Thoracic aorta (tissue), 2 donors: Measurements from ENCODE around the gene PPIF. TPM values are rescaled to one million over a fixed set of nuclear protein-coding genes. Genes with fewer than 3 reads are reported as not detected.

ENCODE experiments used
- ATAC-seq: fragments of 150-250 bp; one replicate; pipeline ENCODE4 v1.8.0; 2017; ENCODE audit warnings: low read depth; ENCODE audit not compliant: insufficient number of reproducible peaks, low FRiP score
- DNase-seq: peaks from one replicate; pipeline ENCODE4 v3.0.0-alpha.2; 2020; ENCODE audit warnings: low spot score
- H3K27ac ChIP-seq, 2 donors: fragments of 200-600 bp; sonication (generic); 1 replicate in 1 of 2; 2 replicates in 1 of 2; pipeline ENCODE4 v1.5.1; 2016; ENCODE audit warnings: mild to moderate bottlenecking in 2 of 2, moderate library complexity in 2 of 2
- H3K27me3 ChIP-seq: fragments of 200-600 bp; sonication (generic); replicated peaks from 2 replicates; pipeline ENCODE4 v1.6.0; 2016; ENCODE audit warnings: mild to moderate bottlenecking; ENCODE audit not compliant: insufficient read depth
- H3K36me3 ChIP-seq: fragments of 200-600 bp; sonication (generic); one replicate; pipeline ENCODE4 v1.5.1; 2016
- H3K4me1 ChIP-seq, 2 donors: fragments of 200-600 bp; sonication (generic); 1 replicate in 1 of 2; 2 replicates in 1 of 2; pipeline versions ENCODE4 v1.5.1 to v1.6.0; 2016; ENCODE audit warnings: low read depth in 2 of 2, mild to moderate bottlenecking in 1 of 2; ENCODE audit not compliant: control insufficient read depth in 1 of 2
- H3K4me3 ChIP-seq: fragments of 200-600 bp; sonication (generic); 2 replicates; pipeline ENCODE4 v1.5.1; 2016; ENCODE audit warnings: mild to moderate bottlenecking
- H3K9me3 ChIP-seq: fragments of 200-600 bp; sonication (generic); 2 replicates; pipeline ENCODE4 v1.5.1; 2016
- total RNA-seq, 2 donors: library from RNA; depleted of rRNA; stranded (reverse); fragments of >200 nt; gene quantifications; one replicate each; pipeline versions ENCODE4 v1.1.0 to v1.2.3, GENCODE V29; 2016
- TF ChIP-seq, protein P1 (sequence below): fragments of 200-600 bp; sonication (generic); IDR thresholded peaks from one replicate; pipeline ENCODE4 v1.5.1; 2019; ENCODE audit warnings: antibody characterized with exemption

Gene PPIF
- total RNA-seq, 2 donors from 2014 or later: 5.7 to 44.2 TPM

DNA sequence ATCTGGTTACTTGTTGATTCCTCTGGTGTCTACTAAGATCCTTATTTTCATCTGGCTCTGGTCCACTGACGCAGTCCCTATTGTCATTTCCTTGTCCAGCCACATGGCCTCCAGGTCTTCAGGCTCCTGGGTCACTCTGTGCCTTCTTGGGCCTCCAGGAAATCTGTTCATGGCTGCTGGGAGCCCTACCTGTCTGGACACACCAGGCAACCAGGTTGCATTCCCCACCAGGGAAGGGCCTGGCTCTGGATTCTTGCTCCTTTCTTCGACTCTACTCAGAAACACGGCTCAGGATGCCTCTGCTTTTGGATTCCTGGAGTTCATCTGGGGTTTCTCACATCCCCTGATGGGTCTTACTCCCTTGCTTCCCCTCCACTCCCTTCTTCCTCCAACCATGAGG lies 8.0 kb upstream of the PPIF start:
- Histone ChIP-seq H3K9me3 (no peaks in the 10 kb centered on the region), H3K4me3 (no peak overlapping the region), H3K27ac (no peak overlapping the region), H3K27me3 (no peaks in the 10 kb centered on the region), H3K36me3 (no peaks in the 10 kb centered on the region), H3K4me1 (peaks cover 0 to 14% of the 10 kb centered on the region in 2 donors)
- DNase-seq: no peak
- TF ChIP-seq, protein P1, sequence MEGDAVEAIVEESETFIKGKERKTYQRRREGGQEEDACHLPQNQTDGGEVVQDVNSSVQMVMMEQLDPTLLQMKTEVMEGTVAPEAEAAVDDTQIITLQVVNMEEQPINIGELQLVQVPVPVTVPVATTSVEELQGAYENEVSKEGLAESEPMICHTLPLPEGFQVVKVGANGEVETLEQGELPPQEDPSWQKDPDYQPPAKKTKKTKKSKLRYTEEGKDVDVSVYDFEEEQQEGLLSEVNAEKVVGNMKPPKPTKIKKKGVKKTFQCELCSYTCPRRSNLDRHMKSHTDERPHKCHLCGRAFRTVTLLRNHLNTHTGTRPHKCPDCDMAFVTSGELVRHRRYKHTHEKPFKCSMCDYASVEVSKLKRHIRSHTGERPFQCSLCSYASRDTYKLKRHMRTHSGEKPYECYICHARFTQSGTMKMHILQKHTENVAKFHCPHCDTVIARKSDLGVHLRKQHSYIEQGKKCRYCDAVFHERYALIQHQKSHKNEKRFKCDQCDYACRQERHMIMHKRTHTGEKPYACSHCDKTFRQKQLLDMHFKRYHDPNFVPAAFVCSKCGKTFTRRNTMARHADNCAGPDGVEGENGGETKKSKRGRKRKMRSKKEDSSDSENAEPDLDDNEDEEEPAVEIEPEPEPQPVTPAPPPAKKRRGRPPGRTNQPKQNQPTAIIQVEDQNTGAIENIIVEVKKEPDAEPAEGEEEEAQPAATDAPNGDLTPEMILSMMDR: no peak
- ATAC-seq: no peak

DNA sequence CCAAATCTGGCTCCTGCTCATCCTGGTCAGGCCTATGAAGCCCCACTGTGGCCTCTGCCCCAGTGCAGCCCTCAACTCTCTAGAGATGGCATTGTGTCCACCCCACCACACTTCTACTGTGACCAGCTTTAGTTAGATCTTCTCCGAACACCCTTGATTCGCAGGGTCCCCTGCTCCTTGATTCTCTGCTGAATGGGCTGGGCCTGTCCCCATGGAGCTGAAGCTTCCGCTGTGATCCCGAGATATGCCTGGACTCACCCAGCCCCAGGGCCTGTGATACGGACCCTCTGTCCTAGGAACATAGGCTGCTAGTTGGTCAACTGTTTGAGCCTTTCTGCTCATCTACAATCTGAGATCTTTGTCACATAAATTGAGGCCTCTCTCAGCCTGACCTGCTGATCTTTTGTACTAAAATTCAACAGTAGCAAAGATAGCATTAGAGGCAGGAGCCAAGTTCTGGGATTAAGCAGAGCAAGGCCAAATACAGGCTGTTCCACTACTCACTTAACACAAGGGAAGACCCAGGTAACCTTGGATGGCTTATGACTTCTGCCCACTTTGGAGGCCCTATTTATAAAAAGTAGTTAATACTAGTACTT lies 6.5 kb upstream of the PPIF start:
- Histone ChIP-seq H3K4me3 (no peak overlapping the region), H3K9me3 (no peaks in the 10 kb centered on the region), H3K4me1 (peaks cover 0 to 6% of the 10 kb centered on the region in 2 donors), H3K27ac (no peak overlapping the region), H3K36me3 (no peaks in the 10 kb centered on the region), H3K27me3 (no peaks in the 10 kb centered on the region)
- ATAC-seq: no peak
- TF ChIP-seq, protein P1: no peak
- no peak for DNase-seq

DNA sequence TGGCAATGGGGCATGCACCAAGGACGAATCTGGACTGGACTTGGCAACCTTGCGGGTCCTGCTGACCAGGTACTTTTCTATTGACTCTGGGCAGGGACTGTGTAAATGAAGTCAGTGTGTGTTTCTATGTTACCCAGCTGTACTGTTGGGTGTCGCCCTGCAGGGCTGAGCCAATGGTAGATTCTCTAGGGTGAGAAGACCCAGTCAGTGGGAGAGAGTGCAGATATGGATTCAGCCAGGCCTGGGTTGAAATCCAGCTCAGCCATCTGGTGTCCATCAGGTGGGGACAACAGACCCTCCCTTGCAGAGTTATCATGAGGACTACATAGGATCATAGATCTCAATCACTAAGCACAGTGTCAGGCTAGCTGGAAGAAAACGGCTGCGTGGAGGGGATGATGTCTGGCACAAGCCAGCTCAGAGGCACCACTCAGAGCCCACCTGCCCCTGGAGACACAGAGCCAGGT lies 4.9 kb upstream of the PPIF start:
- no peak overlapping the region for H3K4me3 ChIP-seq
- no peaks in the 10 kb centered on the region for H3K36me3 ChIP-seq
- H3K27ac ChIP-seq: no peak overlapping the region
- no peak for DNase-seq
- H3K27me3 ChIP-seq: no peaks in the 10 kb centered on the region
- no peak for ATAC-seq
- no peaks in the 10 kb centered on the region for H3K9me3 ChIP-seq
- TF ChIP-seq, protein P1: no peak
- peaks cover 2 to 5% of the 10 kb centered on the region in 2 donors for H3K4me1 ChIP-seq

DNA sequence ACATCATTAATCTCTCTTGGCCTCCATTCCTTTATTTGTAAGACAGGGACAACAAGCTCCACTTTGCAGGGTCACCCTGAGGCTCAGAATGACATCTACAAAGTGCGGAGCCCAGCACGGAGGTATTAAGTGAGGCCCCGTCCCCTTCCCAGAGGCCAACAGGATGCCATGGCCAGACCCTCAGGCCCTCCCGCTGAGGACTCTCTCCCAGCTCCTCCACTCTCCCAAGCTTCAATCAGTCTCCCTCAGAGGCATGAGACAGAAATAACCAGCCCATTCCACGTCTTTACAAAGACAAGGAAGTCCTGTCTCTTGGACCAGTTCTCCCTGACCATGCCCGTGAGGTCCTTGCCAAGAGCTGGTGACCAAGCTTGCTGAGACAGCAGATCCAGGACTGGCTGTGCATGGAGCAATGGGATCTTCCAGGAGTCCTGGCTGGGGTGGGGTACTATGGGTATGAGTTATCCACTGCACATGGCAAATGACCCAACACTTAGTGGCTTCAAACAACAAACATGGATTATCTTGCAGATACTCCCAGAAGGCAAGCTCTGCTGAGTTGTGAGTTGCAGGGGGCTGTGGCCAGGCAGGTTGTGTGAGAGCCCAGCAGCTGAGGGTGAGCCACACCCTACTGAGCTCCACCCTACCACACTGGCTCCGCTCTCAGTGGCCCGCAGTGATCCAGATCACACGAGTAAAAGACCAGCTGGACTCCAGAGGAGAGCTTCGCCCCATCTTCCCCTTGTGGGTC lies 4.3 kb upstream of the PPIF start:
- H3K9me3 ChIP-seq: no peaks in the 10 kb centered on the region
- no peaks in the 10 kb centered on the region for H3K36me3 ChIP-seq
- TF ChIP-seq, protein P1: no peak
- no peak overlapping the region for H3K4me3 ChIP-seq
- H3K27ac ChIP-seq: no peak overlapping the region
- ATAC-seq: no peak
- peaks cover 2 to 12% of the 10 kb centered on the region in 2 donors for H3K4me1 ChIP-seq
- H3K27me3 ChIP-seq: no peaks in the 10 kb centered on the region
- no peak for DNase-seq

DNA sequence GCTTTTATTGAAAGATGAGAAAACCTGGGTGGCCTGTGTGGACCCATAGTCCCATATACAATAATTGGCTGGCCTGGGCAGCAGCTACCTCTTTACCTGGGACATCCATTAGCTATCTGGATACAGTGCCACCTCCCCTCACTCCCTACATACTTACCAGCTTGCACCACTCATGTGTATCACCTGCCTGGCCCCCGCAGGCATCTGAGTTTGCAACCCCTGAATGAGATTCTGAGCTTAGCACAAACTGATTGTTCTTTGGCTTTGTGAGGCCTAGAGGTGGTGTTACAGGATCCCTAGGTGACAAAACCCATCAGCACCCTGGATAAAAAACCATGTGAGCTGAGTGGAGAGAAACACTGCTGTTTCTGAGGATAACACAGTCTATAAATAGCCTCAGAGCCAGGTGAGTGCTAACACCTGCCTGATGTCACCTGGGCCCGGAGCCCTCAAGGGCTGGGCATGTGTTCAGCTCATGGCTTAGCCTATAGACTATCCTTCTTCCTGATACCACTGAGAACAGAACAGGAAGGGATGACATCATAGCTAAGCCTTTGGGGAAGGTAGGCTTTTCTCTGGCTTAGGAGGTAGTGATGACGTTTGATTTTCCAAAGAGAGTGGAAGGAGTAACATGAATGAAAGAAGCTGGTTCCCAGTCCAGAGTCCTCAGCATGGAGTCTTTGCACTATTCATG lies 2.6 kb upstream of the PPIF start:
- DNase-seq: no peak
- H3K36me3 ChIP-seq: no peaks in the 10 kb centered on the region
- ATAC-seq: no peak
- TF ChIP-seq, protein P1: no peak
- no peak overlapping the region for H3K27ac ChIP-seq
- no peak overlapping the region for H3K4me3 ChIP-seq
- no peaks in the 10 kb centered on the region for H3K27me3 ChIP-seq
- peaks cover 5 to 22% of the 10 kb centered on the region in 2 donors for H3K4me1 ChIP-seq
- no peaks in the 10 kb centered on the region for H3K9me3 ChIP-seq
